ENCODE measurements around the gene ZSWIM2.

DNA sequence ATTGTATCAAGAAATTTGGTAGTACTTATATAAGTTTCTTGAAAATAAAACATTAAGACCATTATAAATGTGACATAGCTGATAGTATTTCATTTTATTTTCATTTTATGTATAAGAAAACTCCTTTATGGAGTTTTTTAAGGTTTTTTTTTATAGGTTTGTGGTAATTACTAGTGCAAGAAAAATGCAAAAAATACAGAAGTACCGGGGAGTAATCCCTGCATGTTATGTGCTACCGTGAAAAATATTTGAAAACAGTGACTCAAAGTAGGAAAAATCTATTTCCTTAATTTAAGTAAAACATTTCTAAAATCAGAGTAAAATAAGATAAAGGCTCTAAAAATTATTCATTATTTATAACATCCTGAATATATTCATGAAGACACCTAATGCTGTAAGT lies 21.6 kb downstream of the ZSWIM2 start:
- TF ChIP-seq POLR2A (IDR thresholded peaks at IDR 0.05), result no peak
- TF ChIP-seq, protein P1, sequence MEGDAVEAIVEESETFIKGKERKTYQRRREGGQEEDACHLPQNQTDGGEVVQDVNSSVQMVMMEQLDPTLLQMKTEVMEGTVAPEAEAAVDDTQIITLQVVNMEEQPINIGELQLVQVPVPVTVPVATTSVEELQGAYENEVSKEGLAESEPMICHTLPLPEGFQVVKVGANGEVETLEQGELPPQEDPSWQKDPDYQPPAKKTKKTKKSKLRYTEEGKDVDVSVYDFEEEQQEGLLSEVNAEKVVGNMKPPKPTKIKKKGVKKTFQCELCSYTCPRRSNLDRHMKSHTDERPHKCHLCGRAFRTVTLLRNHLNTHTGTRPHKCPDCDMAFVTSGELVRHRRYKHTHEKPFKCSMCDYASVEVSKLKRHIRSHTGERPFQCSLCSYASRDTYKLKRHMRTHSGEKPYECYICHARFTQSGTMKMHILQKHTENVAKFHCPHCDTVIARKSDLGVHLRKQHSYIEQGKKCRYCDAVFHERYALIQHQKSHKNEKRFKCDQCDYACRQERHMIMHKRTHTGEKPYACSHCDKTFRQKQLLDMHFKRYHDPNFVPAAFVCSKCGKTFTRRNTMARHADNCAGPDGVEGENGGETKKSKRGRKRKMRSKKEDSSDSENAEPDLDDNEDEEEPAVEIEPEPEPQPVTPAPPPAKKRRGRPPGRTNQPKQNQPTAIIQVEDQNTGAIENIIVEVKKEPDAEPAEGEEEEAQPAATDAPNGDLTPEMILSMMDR (IDR thresholded peaks at IDR 0.05), result no peak
- TF ChIP-seq POLR2AphosphoS5 (IDR thresholded peaks at IDR 0.05), result no peak
- no peak for TF ChIP-seq EP300 (IDR thresholded peaks at IDR 0.05)
